AML-193 (cell line): ENCODE results near the gene KBTBD13.

Source experiments
- DNase-seq, 2 experiments: peaks; one replicate each; lab custom pipeline; 2025; lab: John Stamatoyannopoulos, UW

KBTBD13 gene

GRCh38 chr15:65115086-65115485 lies 38.5 kb downstream of the KBTBD13 start, which contains the start of gene UBAP1L:
TSS of gene UBAP1L (minus strand) at chr15:65115200. CDS start at chr15:65106215, 8,985 bp downstream.
- no peak for DNase-seq

GRCh38 chr15:65115542-65115941 lies 39.0 kb downstream of the KBTBD13 start:
- DNase-seq: no peak
